Endothelial cell of umbilical vein (primary cell): Measurements from ENCODE around the gene PSMD13. TPM values are rescaled to one million over a fixed set of nuclear protein-coding genes. Genes with fewer than 3 reads are reported as not detected.

Source experiments
- BruUV-seq: library from RNA; stranded (reverse); fragments of 400-500 nt; replicated peaks from 2 replicates; lab custom pipeline; 2021; lab: Mats Ljungman, UMichigan
- CTCF ChIA-PET: fragments of 300-600, 350-600 bp; sonication (Branson Sonifier 250); formaldehyde crosslinking; loops from one replicate; lab custom pipeline; 2021; ENCODE audit warnings: antibody characterized with exemption, inconsistent platforms; lab: Charles Lee
- POLR2A ChIA-PET: fragments of 300-600, 350-600 bp; sonication (Branson Sonifier 250); formaldehyde crosslinking; loops from one replicate; lab custom pipeline; 2021; ENCODE audit warnings: antibody characterized with exemption, inconsistent platforms; lab: Charles Lee
- DNase-seq: peaks from one replicate; pipeline ENCODE4 v3.0.0-alpha.2; 2011; ENCODE audit warnings: low read depth, low spot score
- FAIRE-seq: peaks from 2 replicates; lab custom pipeline; 2011; peaks lifted over from hg19 to GRCh38; lab: Jason Lieb, UNC
- H2AFZ ChIP-seq: 2 replicates; pipeline ENCODE4 v1.6.0; 2012; ENCODE audit warnings: low read depth, low read length, control low read depth, inconsistent platforms
- H3K27ac ChIP-seq: 2 replicates; pipeline ENCODE4 v1.5.1; 2011; ENCODE audit warnings: low read depth, mild to moderate bottlenecking, control low read depth, low read length, moderate library complexity; ENCODE audit not compliant: insufficient read depth
- H3K27me3 ChIP-seq, 2 experiments: 2 replicates each; pipeline versions ENCODE4 v1.6.0 to v1.6.1; 2011; ENCODE audit warnings: low read length in 2 of 2, mixed read lengths in 1 of 2; ENCODE audit not compliant: control insufficient read depth in 2 of 2, insufficient read depth in 2 of 2
- H3K36me3 ChIP-seq, 2 experiments: 2 replicates in 1 of 2; 3 replicates in 1 of 2; pipeline ENCODE4 v1.5.1; 2011; ENCODE audit warnings: low read length in 2 of 2, mild to moderate bottlenecking in 1 of 2, moderate library complexity in 1 of 2; ENCODE audit not compliant: control insufficient read depth in 2 of 2, insufficient read depth in 2 of 2; ENCODE audit errors: extremely low read depth in 1 of 2
- H3K4me1 ChIP-seq: 3 replicates; pipeline ENCODE4 v1.5.1; 2011; ENCODE audit warnings: mild to moderate bottlenecking, low read length; ENCODE audit not compliant: control insufficient read depth, insufficient read depth; ENCODE audit errors: extremely low read depth
- H3K4me2 ChIP-seq: 2 replicates; pipeline ENCODE4 v1.6.1; 2011; ENCODE audit warnings: low read length, control low read depth, mixed read lengths; ENCODE audit not compliant: insufficient read depth
- H3K4me3 ChIP-seq, 3 experiments: fragments of 200-600 bp in 1 of 3; sonication (generic), shearing (Covaris generic) in 1 of 3; replicated peaks in 1 of 3; 2 replicates each; pipeline ENCODE4 v1.5.1; 2011 to 2016; ENCODE audit warnings: control low read depth in 3 of 3, low read length in 3 of 3, mild to moderate bottlenecking in 2 of 3, inconsistent platforms in 1 of 3, low read depth in 1 of 3, moderate library complexity in 1 of 3; ENCODE audit not compliant: insufficient read depth in 1 of 3
- H3K79me2 ChIP-seq: 2 replicates; pipeline ENCODE4 v1.6.0; 2012; ENCODE audit warnings: low read length, inconsistent platforms; ENCODE audit not compliant: control insufficient read depth, insufficient read depth
- H3K9ac ChIP-seq: replicated peaks from 2 replicates; pipeline ENCODE3; 2011; ENCODE audit warnings: low read length, control low read depth; ENCODE audit not compliant: insufficient read depth; ENCODE audit errors: extremely low read depth
- H3K9me1 ChIP-seq: replicated peaks from 3 replicates; pipeline ENCODE4 v1.6.0; 2011; ENCODE audit warnings: mild to moderate bottlenecking, low read length; ENCODE audit not compliant: control insufficient read depth, insufficient read depth; ENCODE audit errors: extremely low read depth
- H3K9me3 ChIP-seq: replicated peaks from 2 replicates; pipeline ENCODE4 v1.5.1; 2012; ENCODE audit warnings: low read length, inconsistent platforms; ENCODE audit not compliant: control insufficient read depth, insufficient read depth
- H4K20me1 ChIP-seq: replicated peaks from 2 replicates; pipeline ENCODE3; 2011; ENCODE audit warnings: mild to moderate bottlenecking, low read length; ENCODE audit not compliant: control insufficient read depth, insufficient read depth; ENCODE audit errors: extremely low read depth
- EZH2 ChIP-seq: IDR thresholded peaks from 2 replicates; pipeline ENCODE4 v1.6.1; 2012; ENCODE audit warnings: borderline replicate concordance, low read depth, mild to moderate bottlenecking, moderate library complexity, low read length, inconsistent platforms; ENCODE audit not compliant: severe bottlenecking
- FOS ChIP-seq: IDR thresholded peaks from 2 replicates; pipeline ENCODE4 v1.6.1; 2011; ENCODE audit warnings: mild to moderate bottlenecking, low read length, moderate library complexity, borderline replicate concordance; ENCODE audit not compliant: insufficient read depth
- GATA2 ChIP-seq: IDR thresholded peaks from 2 replicates; pipeline ENCODE4 v1.7.0; 2011; ENCODE audit warnings: low read depth, mild to moderate bottlenecking, moderate library complexity, mixed read lengths, low read length; ENCODE audit not compliant: insufficient read length, insufficient read depth
- JUN ChIP-seq: IDR thresholded peaks from 2 replicates; pipeline ENCODE4 v1.6.1; 2011; ENCODE audit warnings: borderline replicate concordance, low read depth; ENCODE audit not compliant: insufficient read length, insufficient read depth
- MYC ChIP-seq: IDR thresholded peaks from one replicate; pipeline ENCODE4 v1.6.1; 2011; ENCODE audit warnings: mild to moderate bottlenecking, low read depth, low read length
- POLR2A ChIP-seq: IDR thresholded peaks from 2 replicates; pipeline ENCODE4 v1.6.1; 2012; ENCODE audit warnings: low read depth, mild to moderate bottlenecking, control low read depth, low read length
- POLR2AphosphoS5 ChIP-seq: IDR thresholded peaks from 2 replicates; pipeline ENCODE4 v1.6.1; 2012; ENCODE audit warnings: low read depth, mild to moderate bottlenecking, control low read depth, low read length, moderate library complexity; ENCODE audit not compliant: insufficient read depth
- dilution Hi-C: fragments of 300-500 bp; cut with MboI; formaldehyde crosslinking; loops from one replicate; pipeline ENCODE4 v1.15.0; 2019; ENCODE audit warnings: low sequenced_read_pairs; ENCODE audit not compliant: extremely low pct_ligation_motif_present
- intact Hi-C: fragments of 100-400 bp; cut with micrococcal nuclease; formaldehyde crosslinking; loops from one replicate; pipeline ENCODE4 v1.10.0; 2022
- polyA plus RNA-seq, 4 experiments: library from polyadenylated mRNA; depleted of rRNA in 3 of 4; stranded (reverse) in 3 of 4; unstranded in 1 of 4; fragments of >200 nt; gene quantifications; 2 replicates each; pipeline versions ENCODE4 v1.2.1 to v1.2.3, GENCODE V29; 2011 to 2012; ENCODE audit warnings: missing spikeins in 1 of 4
- total RNA-seq: library from RNA; stranded (reverse); gene quantifications from 2 replicates; pipeline ENCODE4 v1.2.3, GENCODE V29; 2021
- TF ChIP-seq, protein P1 (sequence below): IDR thresholded peaks from 2 replicates; pipeline ENCODE4 v1.6.1; 2011; ENCODE audit not compliant: insufficient read depth, insufficient read length
- TF ChIP-seq, protein P2 (sequence below), 2 donors: IDR thresholded peaks; 1 replicate in 1 of 2; 2 replicates in 1 of 2; pipeline ENCODE4 v1.5.1; 2011; ENCODE audit warnings: low read length in 2 of 2, mild to moderate bottlenecking in 2 of 2, moderate library complexity in 2 of 2, control low read depth in 1 of 2, inconsistent platforms in 1 of 2, low read depth in 1 of 2; ENCODE audit not compliant: insufficient read depth in 1 of 2; ENCODE audit errors: extremely low read depth in 1 of 2

PSMD13 gene
- total and polyA plus RNA-seq, 2 donors (not counting 3 experiments of a cell fraction or from before 2014, with no cell fraction given) = 168 to 214 TPM

DNA sequence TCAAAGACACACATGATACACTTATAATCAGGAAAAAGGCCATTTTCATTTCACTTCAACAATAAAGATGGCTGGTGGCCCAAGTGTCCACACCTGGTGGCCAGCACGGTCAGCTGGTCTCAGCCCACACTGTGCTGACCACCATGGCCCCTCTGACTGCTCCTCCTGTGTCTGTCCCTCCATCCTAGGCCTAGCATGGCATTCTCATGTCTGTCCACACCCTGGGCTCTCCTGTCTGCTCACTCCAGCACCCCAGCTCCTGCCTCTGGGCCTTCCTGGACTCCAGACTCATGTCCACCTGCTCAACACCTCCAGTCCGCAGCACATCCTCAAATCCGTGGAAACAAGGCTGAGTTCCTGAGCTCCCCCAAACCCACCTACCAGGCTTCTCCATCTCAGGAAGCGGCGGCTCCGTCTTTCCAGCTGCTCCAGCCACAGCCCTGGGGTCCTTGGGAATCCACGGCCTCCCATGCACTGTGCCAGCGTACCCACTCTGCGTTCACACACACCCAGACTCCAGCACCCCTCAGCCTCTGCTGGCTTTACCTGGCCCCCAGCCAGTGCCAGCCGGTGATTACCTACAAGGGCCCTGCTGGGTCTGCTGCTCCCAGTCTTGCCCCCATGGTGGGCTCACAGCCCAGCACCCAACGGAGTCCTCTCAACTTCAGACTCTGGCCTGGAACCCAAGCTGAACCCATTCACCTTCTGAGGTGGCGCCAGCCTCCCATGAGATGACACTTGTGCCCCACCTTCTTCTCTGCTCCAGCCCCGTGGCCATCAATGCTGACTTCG lies 14.6 kb upstream of the PSMD13 start:
- no peak for FAIRE-seq
- Histone ChIP-seq H3K9ac (no peak overlapping the region), H3K4me1 (no peaks in the 10 kb centered on the region), H2AFZ (no peak overlapping the region), H3K36me3 (peaks cover 0 to 3% of the 10 kb centered on the region in 2 experiments), H3K9me3 (no peaks in the 10 kb centered on the region), H3K4me2 (no peak overlapping the region), H3K79me2 (no peaks in the 10 kb centered on the region), H3K4me3 (no peak overlapping the region), H3K27ac (no peak overlapping the region), H4K20me1 (no peaks in the 10 kb centered on the region), H3K27me3 (no peaks in the 10 kb centered on the region), H3K9me1 (no peaks in the 10 kb centered on the region)
- ChIA-PET CTCF (interaction anchor here (1.6 kb wide), 1 partner anchor 13 kb away, joined by 5 read pairs; no protein-coding TSS in a partner anchor), POLR2A (no interaction called here)
- dilution Hi-C loops (no loop called here), intact Hi-C loops (no loop called here)
- DNase-seq = no peak
- no peak for TF ChIP-seq EZH2
- no peak for TF ChIP-seq JUN
- no TSS peak for BruUV-seq

DNA sequence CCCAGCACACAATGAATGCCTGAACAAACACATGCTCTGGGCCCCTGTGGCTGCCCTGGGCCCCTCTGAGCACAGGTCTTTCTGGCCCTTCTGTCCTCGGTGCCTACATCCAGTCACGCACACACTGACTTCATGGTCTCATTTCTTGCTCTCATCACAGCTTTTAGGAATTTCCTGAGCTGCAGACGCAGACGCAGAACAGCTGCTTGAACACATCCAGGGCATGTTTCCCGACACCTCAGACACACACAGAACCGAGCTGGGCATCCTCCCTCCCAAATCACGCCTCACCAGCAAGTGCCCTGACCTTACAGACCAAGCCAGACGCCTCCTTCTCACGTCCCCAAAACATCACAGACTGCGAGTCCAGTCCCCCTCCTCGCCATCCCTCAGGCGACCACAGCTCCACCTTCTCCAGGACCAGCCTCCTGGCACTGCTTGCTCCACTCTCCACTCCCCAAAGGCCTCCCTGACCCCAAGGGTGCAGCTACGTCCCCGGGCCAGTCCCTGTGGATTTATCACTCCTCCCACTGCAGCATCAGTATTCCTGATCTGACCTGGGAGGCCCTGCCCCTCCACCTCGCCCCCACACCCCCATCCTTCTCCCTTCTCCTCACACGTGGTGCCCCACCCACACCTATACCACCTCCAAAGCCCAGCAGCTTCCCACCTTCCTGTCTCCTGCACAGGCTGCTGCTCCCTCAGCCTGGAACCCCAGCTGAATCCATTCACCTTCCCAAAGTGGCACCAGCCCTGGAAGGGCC lies 13.6 kb upstream of the PSMD13 start:
- no peak overlapping the region for H3K4me2 ChIP-seq
- no peaks in the 10 kb centered on the region for H4K20me1 ChIP-seq
- dilution Hi-C loops (no loop called here), intact Hi-C loops (no loop called here)
- no peak for TF ChIP-seq EZH2
- TF ChIP-seq MYC = no peak
- TF ChIP-seq POLR2A = no peak
- TF ChIP-seq, protein P1, sequence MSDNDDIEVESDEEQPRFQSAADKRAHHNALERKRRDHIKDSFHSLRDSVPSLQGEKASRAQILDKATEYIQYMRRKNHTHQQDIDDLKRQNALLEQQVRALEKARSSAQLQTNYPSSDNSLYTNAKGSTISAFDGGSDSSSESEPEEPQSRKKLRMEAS = no peak
- TF ChIP-seq, protein P2, sequence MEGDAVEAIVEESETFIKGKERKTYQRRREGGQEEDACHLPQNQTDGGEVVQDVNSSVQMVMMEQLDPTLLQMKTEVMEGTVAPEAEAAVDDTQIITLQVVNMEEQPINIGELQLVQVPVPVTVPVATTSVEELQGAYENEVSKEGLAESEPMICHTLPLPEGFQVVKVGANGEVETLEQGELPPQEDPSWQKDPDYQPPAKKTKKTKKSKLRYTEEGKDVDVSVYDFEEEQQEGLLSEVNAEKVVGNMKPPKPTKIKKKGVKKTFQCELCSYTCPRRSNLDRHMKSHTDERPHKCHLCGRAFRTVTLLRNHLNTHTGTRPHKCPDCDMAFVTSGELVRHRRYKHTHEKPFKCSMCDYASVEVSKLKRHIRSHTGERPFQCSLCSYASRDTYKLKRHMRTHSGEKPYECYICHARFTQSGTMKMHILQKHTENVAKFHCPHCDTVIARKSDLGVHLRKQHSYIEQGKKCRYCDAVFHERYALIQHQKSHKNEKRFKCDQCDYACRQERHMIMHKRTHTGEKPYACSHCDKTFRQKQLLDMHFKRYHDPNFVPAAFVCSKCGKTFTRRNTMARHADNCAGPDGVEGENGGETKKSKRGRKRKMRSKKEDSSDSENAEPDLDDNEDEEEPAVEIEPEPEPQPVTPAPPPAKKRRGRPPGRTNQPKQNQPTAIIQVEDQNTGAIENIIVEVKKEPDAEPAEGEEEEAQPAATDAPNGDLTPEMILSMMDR (IDR thresholded peaks at IDR 0.05; ENCODE audit: extremely low read depth in 1 of 2, insufficient read depth in 1 of 2, low read depth in 1 of 2, low read length in 2 of 2) = no peak
- TF ChIP-seq POLR2AphosphoS5 = no peak
- no peak for TF ChIP-seq JUN
- no peak for TF ChIP-seq GATA2
- no peak for TF ChIP-seq FOS
- POLR2A ChIA-PET = no interaction called here
- H3K4me3 ChIP-seq = no peak overlapping the region
- H2AFZ ChIP-seq = no peak overlapping the region
- H3K27ac ChIP-seq = no peak overlapping the region
- no peak for DNase-seq
- no peak for FAIRE-seq
- peaks cover 0 to 3% of the 10 kb centered on the region in 2 experiments for H3K36me3 ChIP-seq
- no peaks in the 10 kb centered on the region for H3K27me3 ChIP-seq
- H3K79me2 ChIP-seq = no peaks in the 10 kb centered on the region
- CTCF ChIA-PET = interaction anchor here (1.6 kb wide), 1 partner anchor 14 kb away, joined by 5 read pairs; no protein-coding TSS in a partner anchor
- H3K9me3 ChIP-seq = no peaks in the 10 kb centered on the region
- H3K4me1 ChIP-seq = no peaks in the 10 kb centered on the region
- no peak overlapping the region for H3K9ac ChIP-seq
- BruUV-seq = no TSS peak
- H3K9me1 ChIP-seq = no peaks in the 10 kb centered on the region
